Testis (tissue), 2 donors: ENCODE measurements around the gene GSK3A.

ENCODE experiments used
- POLR2A ChIP-seq: fragments of 450-650 bp; IDR thresholded peaks from one replicate; pipeline ENCODE4 v1.6.1; 2017; ENCODE audit warnings: antibody characterized with exemption, mild to moderate bottlenecking, moderate library complexity
- TF ChIP-seq, protein P1 (sequence below), 3 experiments: fragments of 450-650 bp in 2 of 3; fragments of 200-600 bp in 1 of 3; sonication (generic) in 1 of 3; IDR thresholded peaks; one replicate each; pipeline ENCODE4 v1.5.1; 2016 to 2019; ENCODE audit warnings: antibody characterized with exemption in 3 of 3, mild to moderate bottlenecking in 2 of 3, moderate library complexity in 1 of 3

DNA sequence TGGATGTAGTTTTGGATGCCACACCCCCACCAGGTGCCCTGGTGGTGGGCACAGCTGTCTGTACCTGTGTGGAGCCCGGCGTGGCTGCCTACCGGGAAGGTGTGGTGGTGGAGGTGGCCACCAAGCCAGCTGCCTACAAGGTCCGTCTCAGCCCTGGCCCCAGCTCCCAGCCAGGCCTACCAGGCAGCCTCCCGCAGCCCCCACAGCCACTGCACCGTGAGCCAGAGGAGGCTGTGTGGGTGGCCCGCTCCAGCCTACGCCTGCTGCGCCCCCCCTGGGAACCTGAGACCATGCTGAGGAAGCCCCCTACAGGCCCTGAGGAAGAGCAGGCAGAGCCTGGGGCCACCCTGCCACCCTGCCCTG lies 30.1 kb upstream of the GSK3A start:
- TF ChIP-seq, protein P1, sequence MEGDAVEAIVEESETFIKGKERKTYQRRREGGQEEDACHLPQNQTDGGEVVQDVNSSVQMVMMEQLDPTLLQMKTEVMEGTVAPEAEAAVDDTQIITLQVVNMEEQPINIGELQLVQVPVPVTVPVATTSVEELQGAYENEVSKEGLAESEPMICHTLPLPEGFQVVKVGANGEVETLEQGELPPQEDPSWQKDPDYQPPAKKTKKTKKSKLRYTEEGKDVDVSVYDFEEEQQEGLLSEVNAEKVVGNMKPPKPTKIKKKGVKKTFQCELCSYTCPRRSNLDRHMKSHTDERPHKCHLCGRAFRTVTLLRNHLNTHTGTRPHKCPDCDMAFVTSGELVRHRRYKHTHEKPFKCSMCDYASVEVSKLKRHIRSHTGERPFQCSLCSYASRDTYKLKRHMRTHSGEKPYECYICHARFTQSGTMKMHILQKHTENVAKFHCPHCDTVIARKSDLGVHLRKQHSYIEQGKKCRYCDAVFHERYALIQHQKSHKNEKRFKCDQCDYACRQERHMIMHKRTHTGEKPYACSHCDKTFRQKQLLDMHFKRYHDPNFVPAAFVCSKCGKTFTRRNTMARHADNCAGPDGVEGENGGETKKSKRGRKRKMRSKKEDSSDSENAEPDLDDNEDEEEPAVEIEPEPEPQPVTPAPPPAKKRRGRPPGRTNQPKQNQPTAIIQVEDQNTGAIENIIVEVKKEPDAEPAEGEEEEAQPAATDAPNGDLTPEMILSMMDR (IDR thresholded peaks at IDR 0.05), result no peak
- no peak for TF ChIP-seq POLR2A
